ENCODE results near the gene RSRC1. TPM values are rescaled to one million over a fixed set of nuclear protein-coding genes. Genes with fewer than 3 reads are reported as not detected.
A peak's percentile ranks its signal among the peaks of the same experiment; 100 is the strongest.

RSRC1 gene
- total and polyA plus RNA-seq, 2 of the 13 experiments (the other 11 are each of a cell fraction or from before 2014, with no cell fraction given), result 4.9 to 63.0 TPM

- peak; percentile 95; the same call in 1 of the 2 replicates for TF ChIP-seq SMAD9 (CRISPR knock-in tag; IDR thresholded peaks at IDR 0.05)
- no peak for TF ChIP-seq HMG20A (CRISPR knock-in tag; IDR thresholded peaks at IDR 0.05; ENCODE audit: borderline replicate concordance)
- TF ChIP-seq ZNF644 (CRISPR knock-in tag; IDR thresholded peaks at IDR 0.05; ENCODE audit: low read depth), result 0 out of 2 replicates have a peak, but pooled peaks have one; percentile 24
- peak; percentile 94 for TF ChIP-seq EED (CRISPR knock-in tag; IDR thresholded peaks at IDR 0.05)
- TF ChIP-seq AGO2 (optimal IDR thresholded peaks at IDR 0.05; ENCODE audit: low read depth, low read length), result peak; percentile 71
- TF ChIP-seq ZBTB40 (IDR thresholded peaks at IDR 0.05), result no peak
- TF ChIP-seq ZBTB40 (CRISPR knock-in tag; IDR thresholded peaks at IDR 0.05), result peak; percentile 91
- no peak for TF ChIP-seq SETDB1 (CRISPR knock-in tag; IDR thresholded peaks at IDR 0.05; ENCODE audit: borderline replicate concordance)
- no peak for TF ChIP-seq KDM1A (CRISPR knock-in tag; IDR thresholded peaks at IDR 0.05)
- TF ChIP-seq GABPB1 (CRISPR knock-in tag; IDR thresholded peaks at IDR 0.05), result peak; percentile 88
- TF ChIP-seq AGO1 (IDR thresholded peaks at IDR 0.05; ENCODE audit: low read depth, low read length, poor library complexity, severe bottlenecking), result no peak
- no peak for TF ChIP-seq HNRNPK (IDR thresholded peaks at IDR 0.05; ENCODE audit: low read depth, low read length, poor library complexity, severe bottlenecking)
- TF ChIP-seq ZNF138 (CRISPR knock-in tag; IDR thresholded peaks at IDR 0.05; ENCODE audit: low read depth), result peak; percentile 58; the same call in 1 of the 2 replicates
- TF ChIP-seq KDM6A (CRISPR knock-in tag; IDR thresholded peaks at IDR 0.05; ENCODE audit: low read depth), result no peak
- TF ChIP-seq ZFAT (CRISPR knock-in tag; conservative IDR thresholded peaks at IDR 0.05), result peak; percentile 75
- no peak for TF ChIP-seq ZBTB44 (CRISPR knock-in tag; IDR thresholded peaks at IDR 0.05)
- peak; percentile 28; the same call in 1 of the 2 replicates for TF ChIP-seq HHEX (CRISPR knock-in tag; IDR thresholded peaks at IDR 0.05)
- no peak for TF ChIP-seq ZNF75D (CRISPR knock-in tag; IDR thresholded peaks at IDR 0.05; ENCODE audit: borderline replicate concordance)
- peak; percentile 44 for TF ChIP-seq HNRNPH1 (optimal IDR thresholded peaks at IDR 0.05; ENCODE audit: low read depth, low read length)
Measured at GRCh38 chr3:158109804-158110657, at the start of gene RSRC1 (continued).

All from HepG2 (cell line).